Measurements from ENCODE around the gene CYP21A2.
"Not testable (repeated sequence)": the region's sequence is repeated elsewhere in the genome, so short reads cannot be mapped to it uniquely, and the experiment has no call there.

CYP21A2 gene

GRCh38 chr6:32008616-32009015 is 29.6 kb upstream of the CYP21A2 start:
- not testable (repeated sequence) for H3K9me3 ChIP-seq (replicated peaks in 1 of 2; ENCODE audit: control insufficient read depth in 2 of 2, insufficient read depth in 1 of 2, low read depth in 1 of 2, low read length in 2 of 2); H3K9ac ChIP-seq (ENCODE audit: low read depth, low read length, poor library complexity); H3K23ac ChIP-seq (ENCODE audit: low read depth, low read length, poor library complexity); H2BK12ac ChIP-seq (ENCODE audit: low read length); H3K18ac ChIP-seq (ENCODE audit: low read length); H2AFZ ChIP-seq (ENCODE audit: low read length); H3K4me1 ChIP-seq (ENCODE audit: control insufficient read depth in 2 of 2, insufficient read depth in 1 of 2, low read depth in 1 of 2, low read length in 2 of 2); H3K79me1 ChIP-seq (ENCODE audit: low read depth, low read length); H2BK15ac ChIP-seq (ENCODE audit: low read length); H3K4me2 ChIP-seq (ENCODE audit: insufficient read depth, low read length, poor library complexity, severe bottlenecking); H3K27me3 ChIP-seq (ENCODE audit: control insufficient read depth in 3 of 3, insufficient read depth in 3 of 3, low read depth in 1 of 3, low read length in 3 of 3); H2BK5ac ChIP-seq (ENCODE audit: low read length); DNase-seq (ENCODE audit: low spot score); H3K27ac ChIP-seq (replicated peaks; ENCODE audit: low read length); H3K4ac ChIP-seq (ENCODE audit: low read length); H4K8ac ChIP-seq (ENCODE audit: low read depth, low read length); H2AK5ac ChIP-seq (ENCODE audit: low read depth, low read length); H4K91ac ChIP-seq (ENCODE audit: low read depth, low read length, poor library complexity); H2BK120ac ChIP-seq (ENCODE audit: low read depth, low read length); H3K14ac ChIP-seq (ENCODE audit: low read length); H3K4me3 ChIP-seq (ENCODE audit: low read length in 2 of 2); H3K36me3 ChIP-seq (replicated peaks in 1 of 2; ENCODE audit: control insufficient read depth in 2 of 2, insufficient read depth in 2 of 2, low read length in 2 of 2)
- WGBS, 2 donors (ENCODE audit: extremely low coverage in 2 of 2, insufficient read length in 2 of 2, insufficient replicate concordance in 1 of 2), result no CpG with 5 or more reads among the region's 12 CpGs

- H4K91ac ChIP-seq (ENCODE audit: low read depth, low read length, poor library complexity); H3K23ac ChIP-seq (ENCODE audit: low read depth, low read length, poor library complexity); H2BK120ac ChIP-seq (ENCODE audit: low read depth, low read length); H3K4me2 ChIP-seq (ENCODE audit: insufficient read depth, low read length, poor library complexity, severe bottlenecking); H3K27ac ChIP-seq (replicated peaks; ENCODE audit: low read length); H3K9ac ChIP-seq (ENCODE audit: low read depth, low read length, poor library complexity); H3K27me3 ChIP-seq (ENCODE audit: control insufficient read depth in 3 of 3, insufficient read depth in 3 of 3, low read depth in 1 of 3, low read length in 3 of 3); H3K4ac ChIP-seq (ENCODE audit: low read length); H3K36me3 ChIP-seq (replicated peaks in 1 of 2; ENCODE audit: control insufficient read depth in 2 of 2, insufficient read depth in 2 of 2, low read length in 2 of 2); H3K4me3 ChIP-seq (ENCODE audit: low read length in 2 of 2); DNase-seq (ENCODE audit: low spot score); H2BK15ac ChIP-seq (ENCODE audit: low read length); H3K79me1 ChIP-seq (ENCODE audit: low read depth, low read length); H2AFZ ChIP-seq (ENCODE audit: low read length); H3K14ac ChIP-seq (ENCODE audit: low read length); H3K9me3 ChIP-seq (replicated peaks in 1 of 2; ENCODE audit: control insufficient read depth in 2 of 2, insufficient read depth in 1 of 2, low read depth in 1 of 2, low read length in 2 of 2); H2BK5ac ChIP-seq (ENCODE audit: low read length); H2AK5ac ChIP-seq (ENCODE audit: low read depth, low read length); H3K18ac ChIP-seq (ENCODE audit: low read length); H4K8ac ChIP-seq (ENCODE audit: low read depth, low read length); H3K4me1 ChIP-seq (ENCODE audit: control insufficient read depth in 2 of 2, insufficient read depth in 1 of 2, low read depth in 1 of 2, low read length in 2 of 2); H2BK12ac ChIP-seq (ENCODE audit: low read length): not testable (repeated sequence)
- no CpG with 5 or more reads among the region's 12 CpGs for WGBS, 2 donors (ENCODE audit: extremely low coverage in 2 of 2, insufficient read length in 2 of 2, insufficient replicate concordance in 1 of 2)
Observed at GRCh38 chr6:32009537-32009936, 28.7 kb upstream of the CYP21A2 start.

- not testable (repeated sequence) for H2AK5ac ChIP-seq (ENCODE audit: low read depth, low read length); H3K79me1 ChIP-seq (ENCODE audit: low read depth, low read length); H2BK15ac ChIP-seq (ENCODE audit: low read length); H3K14ac ChIP-seq (ENCODE audit: low read length); H3K23ac ChIP-seq (ENCODE audit: low read depth, low read length, poor library complexity); H4K8ac ChIP-seq (ENCODE audit: low read depth, low read length); H3K18ac ChIP-seq (ENCODE audit: low read length); H3K4me3 ChIP-seq (ENCODE audit: low read length in 2 of 2); H3K9ac ChIP-seq (ENCODE audit: low read depth, low read length, poor library complexity); H3K9me3 ChIP-seq (replicated peaks in 1 of 2; ENCODE audit: control insufficient read depth in 2 of 2, insufficient read depth in 1 of 2, low read depth in 1 of 2, low read length in 2 of 2); H3K27me3 ChIP-seq (ENCODE audit: control insufficient read depth in 3 of 3, insufficient read depth in 3 of 3, low read depth in 1 of 3, low read length in 3 of 3); H3K4me2 ChIP-seq (ENCODE audit: insufficient read depth, low read length, poor library complexity, severe bottlenecking); H2BK120ac ChIP-seq (ENCODE audit: low read depth, low read length); H3K36me3 ChIP-seq (replicated peaks in 1 of 2; ENCODE audit: control insufficient read depth in 2 of 2, insufficient read depth in 2 of 2, low read length in 2 of 2); H2AFZ ChIP-seq (ENCODE audit: low read length); H4K91ac ChIP-seq (ENCODE audit: low read depth, low read length, poor library complexity); H2BK12ac ChIP-seq (ENCODE audit: low read length); H2BK5ac ChIP-seq (ENCODE audit: low read length); H3K4me1 ChIP-seq (ENCODE audit: control insufficient read depth in 2 of 2, insufficient read depth in 1 of 2, low read depth in 1 of 2, low read length in 2 of 2); DNase-seq (ENCODE audit: low spot score); H3K27ac ChIP-seq (replicated peaks; ENCODE audit: low read length); H3K4ac ChIP-seq (ENCODE audit: low read length)
- no CpG with 5 or more reads among the region's 27 CpGs for WGBS, 2 donors (ENCODE audit: extremely low coverage in 2 of 2, insufficient read length in 2 of 2, insufficient replicate concordance in 1 of 2)
Observed at GRCh38 chr6:32010856-32011530, 27.2 kb upstream of the CYP21A2 start.

GRCh38 chr6:32012941-32013617 is 25.1 kb upstream of the CYP21A2 start:
- not testable (repeated sequence) for H4K8ac ChIP-seq (ENCODE audit: low read depth, low read length); H3K23ac ChIP-seq (ENCODE audit: low read depth, low read length, poor library complexity); H3K27ac ChIP-seq (replicated peaks; ENCODE audit: low read length); H3K9me3 ChIP-seq (replicated peaks in 1 of 2; ENCODE audit: control insufficient read depth in 2 of 2, insufficient read depth in 1 of 2, low read depth in 1 of 2, low read length in 2 of 2); H3K4me3 ChIP-seq (ENCODE audit: low read length in 2 of 2); H2AFZ ChIP-seq (ENCODE audit: low read length); H3K36me3 ChIP-seq (replicated peaks in 1 of 2; ENCODE audit: control insufficient read depth in 2 of 2, insufficient read depth in 2 of 2, low read length in 2 of 2); H3K79me1 ChIP-seq (ENCODE audit: low read depth, low read length); H3K4me1 ChIP-seq (ENCODE audit: control insufficient read depth in 2 of 2, insufficient read depth in 1 of 2, low read depth in 1 of 2, low read length in 2 of 2); H2AK5ac ChIP-seq (ENCODE audit: low read depth, low read length); H3K9ac ChIP-seq (ENCODE audit: low read depth, low read length, poor library complexity); H3K18ac ChIP-seq (ENCODE audit: low read length); H2BK15ac ChIP-seq (ENCODE audit: low read length); H2BK120ac ChIP-seq (ENCODE audit: low read depth, low read length); H3K27me3 ChIP-seq (ENCODE audit: control insufficient read depth in 3 of 3, insufficient read depth in 3 of 3, low read depth in 1 of 3, low read length in 3 of 3); H4K91ac ChIP-seq (ENCODE audit: low read depth, low read length, poor library complexity); H3K4ac ChIP-seq (ENCODE audit: low read length); H2BK12ac ChIP-seq (ENCODE audit: low read length); H2BK5ac ChIP-seq (ENCODE audit: low read length); DNase-seq (ENCODE audit: low spot score); H3K14ac ChIP-seq (ENCODE audit: low read length); H3K4me2 ChIP-seq (ENCODE audit: insufficient read depth, low read length, poor library complexity, severe bottlenecking)
- WGBS, 2 donors (ENCODE audit: extremely low coverage in 2 of 2, insufficient read length in 2 of 2, insufficient replicate concordance in 1 of 2), result no CpG with 5 or more reads among the region's 17 CpGs

Measured in neuronal stem cell (in vitro differentiated cells).